Esophagus squamous epithelium (tissue), 4 donors: ENCODE measurements around the gene ERVMER34-1.

Experiments
- POLR2A ChIP-seq, 4 donors: fragments of 450-650 bp; IDR thresholded peaks; one replicate each; pipeline ENCODE4 v1.6.1; 2017; ENCODE audit warnings: antibody characterized with exemption in 4 of 4, mild to moderate bottlenecking in 4 of 4, moderate library complexity in 3 of 4
- TF ChIP-seq, protein P1 (sequence below), 6 experiments: fragments of 450-650 bp in 4 of 6; fragments of 200-600 bp in 2 of 6; sonication (generic) in 2 of 6; IDR thresholded peaks; one replicate each; pipeline ENCODE4 v1.5.1; 2016 to 2019; ENCODE audit warnings: antibody characterized with exemption in 6 of 6, mild to moderate bottlenecking in 4 of 6, moderate library complexity in 4 of 6

DNA sequence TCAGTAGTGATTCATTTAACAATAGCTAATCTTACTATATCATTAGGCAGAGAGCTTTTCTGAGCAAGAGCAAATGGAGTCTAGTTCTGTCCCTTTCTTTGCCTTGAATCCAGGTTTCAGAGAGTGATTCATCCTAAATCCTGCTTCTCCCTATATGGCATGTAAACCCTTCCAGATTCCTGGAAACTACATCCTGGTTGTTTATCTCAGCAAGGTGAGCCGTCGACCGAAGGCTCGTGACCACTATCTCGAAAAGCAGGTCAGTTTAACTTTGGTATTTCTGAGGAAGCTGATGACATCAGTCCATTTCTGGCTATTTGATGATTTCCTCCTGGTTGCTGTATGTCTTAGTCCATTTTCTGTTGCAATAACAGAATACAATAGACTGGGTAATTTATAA lies 40.7 kb upstream of the ERVMER34-1 start:
- TF ChIP-seq, protein P1, sequence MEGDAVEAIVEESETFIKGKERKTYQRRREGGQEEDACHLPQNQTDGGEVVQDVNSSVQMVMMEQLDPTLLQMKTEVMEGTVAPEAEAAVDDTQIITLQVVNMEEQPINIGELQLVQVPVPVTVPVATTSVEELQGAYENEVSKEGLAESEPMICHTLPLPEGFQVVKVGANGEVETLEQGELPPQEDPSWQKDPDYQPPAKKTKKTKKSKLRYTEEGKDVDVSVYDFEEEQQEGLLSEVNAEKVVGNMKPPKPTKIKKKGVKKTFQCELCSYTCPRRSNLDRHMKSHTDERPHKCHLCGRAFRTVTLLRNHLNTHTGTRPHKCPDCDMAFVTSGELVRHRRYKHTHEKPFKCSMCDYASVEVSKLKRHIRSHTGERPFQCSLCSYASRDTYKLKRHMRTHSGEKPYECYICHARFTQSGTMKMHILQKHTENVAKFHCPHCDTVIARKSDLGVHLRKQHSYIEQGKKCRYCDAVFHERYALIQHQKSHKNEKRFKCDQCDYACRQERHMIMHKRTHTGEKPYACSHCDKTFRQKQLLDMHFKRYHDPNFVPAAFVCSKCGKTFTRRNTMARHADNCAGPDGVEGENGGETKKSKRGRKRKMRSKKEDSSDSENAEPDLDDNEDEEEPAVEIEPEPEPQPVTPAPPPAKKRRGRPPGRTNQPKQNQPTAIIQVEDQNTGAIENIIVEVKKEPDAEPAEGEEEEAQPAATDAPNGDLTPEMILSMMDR (IDR thresholded peaks at IDR 0.05) = no peak
- no peak for TF ChIP-seq POLR2A (IDR thresholded peaks at IDR 0.05)
